NOMO-1 treated with DMSO at 0.1 percent for 48 hours (cell line): Measurements from ENCODE around the gene ZBTB8B.

Source experiments
- DNase-seq: peaks from one replicate; lab custom pipeline; 2025; ENCODE audit not compliant: unreplicated experiment; lab: John Stamatoyannopoulos, UW

ZBTB8B gene

GRCh38 chr1:32503153-32503552, 38.3 kb downstream of the ZBTB8B start:
- no peak for DNase-seq

- DNase-seq, result no peak
These were observed 42.1 kb downstream of the ZBTB8B start for GRCh38 chr1:32507021-32507420.

DNA sequence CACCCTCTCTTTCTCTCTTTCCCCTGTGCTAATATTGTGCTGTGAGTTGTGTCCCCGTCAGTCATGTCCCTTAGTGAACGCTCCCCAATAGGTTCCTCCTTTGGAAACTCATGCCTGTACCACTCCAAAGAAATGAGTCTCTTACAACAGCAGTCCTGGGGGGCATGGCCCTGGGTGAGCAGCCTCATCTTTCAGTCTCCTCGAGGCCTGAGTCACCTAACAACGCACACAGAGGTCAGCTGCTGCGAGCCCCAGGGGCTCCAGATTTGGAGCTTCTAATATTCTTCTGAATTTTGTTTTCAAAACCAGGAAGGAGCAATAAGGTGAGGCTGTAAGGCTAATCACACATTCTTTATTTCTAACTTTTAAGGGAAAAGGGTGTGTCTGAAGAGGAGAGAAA, 43.9 kb downstream of the ZBTB8B start:
- no peak for DNase-seq

GRCh38 chr1:32509939-32510338, 45.1 kb downstream of the ZBTB8B start:
- DNase-seq, result no peak
